SK-N-SH treated with all-trans-retinoic acid at 6 μM for 48 hours (cell line): ENCODE measurements around the gene DLG5.

ENCODE experiments used
- ARNTL ChIP-seq: fragments of 450-650 bp; formaldehyde crosslinking; IDR thresholded peaks from 2 replicates; pipeline ENCODE4 v1.5.0; 2020; ENCODE audit warnings: low read depth, mild to moderate bottlenecking, moderate library complexity, borderline replicate concordance
- CSDC2 ChIP-seq: fragments of 250-450 bp; sonication (Bioruptor Pico); IDR thresholded peaks from 2 replicates; pipeline ENCODE4 v1.5.0; 2020; ENCODE audit warnings: mild to moderate bottlenecking, moderate library complexity
- CSRNP3 ChIP-seq: fragments of 250-450 bp; sonication (Bioruptor Pico); IDR thresholded peaks from 2 replicates; pipeline ENCODE4 v1.5.1; 2021; ENCODE audit warnings: mild to moderate bottlenecking, moderate library complexity
- ISL1 ChIP-seq: fragments of 250-450 bp; sonication (Bioruptor Pico); IDR thresholded peaks from 2 replicates; pipeline ENCODE4 v2.1.2; 2022; ENCODE audit warnings: mild to moderate bottlenecking, moderate library complexity
- OSR1 ChIP-seq: fragments of 250-450 bp; sonication (Bioruptor Pico); IDR thresholded peaks from 2 replicates; pipeline ENCODE4 v1.8.0; 2022; ENCODE audit warnings: moderate library complexity, mild to moderate bottlenecking, inconsistent platforms
- PATZ1 ChIP-seq: fragments of 250-450 bp; sonication (Bioruptor Pico); IDR thresholded peaks from 2 replicates; pipeline ENCODE4 v1.8.0; 2020; ENCODE audit warnings: mild to moderate bottlenecking, moderate library complexity, borderline replicate concordance
- ZC3H10 ChIP-seq: fragments of 250-450 bp; sonication (Bioruptor Pico); IDR thresholded peaks from 2 replicates; pipeline ENCODE4 v1.5.1; 2021; ENCODE audit warnings: mild to moderate bottlenecking, moderate library complexity
- ZNF565 ChIP-seq: fragments of 450-650 bp; formaldehyde crosslinking; conservative IDR thresholded peaks from 2 replicates; pipeline ENCODE4 v1.5.0; 2020; ENCODE audit warnings: low read depth, mild to moderate bottlenecking, moderate library complexity
- ZNF8 ChIP-seq: fragments of 450-650 bp; formaldehyde crosslinking; IDR thresholded peaks from 2 replicates; pipeline ENCODE4 v1.5.0; 2020; ENCODE audit warnings: mild to moderate bottlenecking, moderate library complexity
- TF ChIP-seq, protein P1 (sequence below): fragments of 250-450 bp; sonication (Bioruptor Pico); IDR thresholded peaks from 2 replicates; pipeline ENCODE4 v1.5.1; 2020; ENCODE audit warnings: low read depth, mild to moderate bottlenecking, moderate library complexity

- no peak for TF ChIP-seq ZNF8
- TF ChIP-seq, protein P1, sequence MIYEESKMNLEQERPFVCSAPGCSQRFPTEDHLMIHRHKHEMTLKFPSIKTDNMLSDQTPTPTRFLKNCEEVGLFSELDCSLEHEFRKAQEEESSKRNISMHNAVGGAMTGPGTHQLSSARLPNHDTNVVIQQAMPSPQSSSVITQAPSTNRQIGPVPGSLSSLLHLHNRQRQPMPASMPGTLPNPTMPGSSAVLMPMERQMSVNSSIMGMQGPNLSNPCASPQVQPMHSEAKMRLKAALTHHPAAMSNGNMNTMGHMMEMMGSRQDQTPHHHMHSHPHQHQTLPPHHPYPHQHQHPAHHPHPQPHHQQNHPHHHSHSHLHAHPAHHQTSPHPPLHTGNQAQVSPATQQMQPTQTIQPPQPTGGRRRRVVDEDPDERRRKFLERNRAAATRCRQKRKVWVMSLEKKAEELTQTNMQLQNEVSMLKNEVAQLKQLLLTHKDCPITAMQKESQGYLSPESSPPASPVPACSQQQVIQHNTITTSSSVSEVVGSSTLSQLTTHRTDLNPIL (CRISPR knock-in tag): no peak
- no peak for TF ChIP-seq CSDC2 (CRISPR knock-in tag)
- TF ChIP-seq PATZ1 (CRISPR knock-in tag): no peak
- no peak for TF ChIP-seq ISL1 (CRISPR knock-in tag)
- TF ChIP-seq ZNF565: no peak
- TF ChIP-seq ZC3H10 (CRISPR knock-in tag): no peak
- no peak for TF ChIP-seq CSRNP3 (CRISPR knock-in tag)
- TF ChIP-seq ARNTL (CRISPR knock-in tag): no peak
- no peak for TF ChIP-seq OSR1 (CRISPR knock-in tag)
Observed at GRCh38 chr10:77861366-77861765, 65.2 kb downstream of the DLG5 start.
